Activated T-cell treated with anti-CD3 and anti-CD28 coated beads, Interleukin-2, amount 50 U/mL, for 72 hours (primary cell): ENCODE data around the gene ISY1. TPM values are rescaled to one million over a fixed set of nuclear protein-coding genes. Genes with fewer than 3 reads are reported as not detected.
"Not testable (repeated sequence)": the region's sequence is repeated elsewhere in the genome, so short reads cannot be mapped to it uniquely, and the experiment has no call there.

Source experiments
- ATAC-seq, 2 donors: fragments of 150-1000 bp; cut with Tn5 transposase; replicated peaks in 1 of 2; 2 replicates each; pipeline ENCODE4 v1.10.0; 2021; ENCODE audit warnings: moderate library complexity in 2 of 2, mild to moderate bottlenecking in 1 of 2
- DNase-seq, 2 donors: peaks; one replicate each; pipeline ENCODE4 v3.0.0; 2021 to 2022; ENCODE audit warnings: mixed read lengths in 1 of 2
- H3K27ac Mint-ChIP-seq: one replicate; pipeline ENCODE4 v1.8.0; 2022; ENCODE audit warnings: mild to moderate bottlenecking, moderate library complexity, mixed read lengths
- H3K27me3 Mint-ChIP-seq: one replicate; pipeline ENCODE4 v1.8.0; 2022; ENCODE audit warnings: low read depth, mixed read lengths
- H3K36me3 Mint-ChIP-seq, 2 donors: one replicate each; pipeline ENCODE4 v1.8.0; 2022; ENCODE audit warnings: mixed read lengths in 2 of 2, mild to moderate bottlenecking in 1 of 2; ENCODE audit not compliant: insufficient read depth in 2 of 2
- H3K4me1 Mint-ChIP-seq: one replicate; pipeline ENCODE4 v1.8.0; 2022; ENCODE audit warnings: low read depth, mixed read lengths
- H3K4me3 Mint-ChIP-seq, 2 donors: one replicate each; pipeline ENCODE4 v1.8.0; 2022; ENCODE audit warnings: mild to moderate bottlenecking in 2 of 2, mixed read lengths in 2 of 2, moderate library complexity in 2 of 2
- H3K9me3 Mint-ChIP-seq, 2 donors: one replicate each; pipeline ENCODE4 v1.8.0; 2022; ENCODE audit warnings: mixed read lengths in 2 of 2
- total RNA-seq, 2 donors: library from RNA; stranded (reverse); gene quantifications; one replicate each; pipeline ENCODE4 v1.2.3, GENCODE V29; 2022

The ISY1 gene
- total RNA-seq, 2 donors from 2014 or later = 50.2 to 68.9 TPM

GRCh38 chr3:129106866-129107565, 53.8 kb downstream of the ISY1 start:
- H3K27ac Mint-ChIP-seq = peak overlapping the region; percentile 40
- no peak overlapping the region for H3K4me3 Mint-ChIP-seq
- H3K4me1 Mint-ChIP-seq = peaks cover 87% of the 10 kb centered on the region
- no peak for ATAC-seq
- no peaks in the 10 kb centered on the region for H3K9me3 Mint-ChIP-seq
- peaks cover 8 to 37% of the 10 kb centered on the region in 2 donors for H3K36me3 Mint-ChIP-seq
- no peaks in the 10 kb centered on the region for H3K27me3 Mint-ChIP-seq
- DNase-seq = no peak

GRCh38 chr3:129106320-129106719, 54.5 kb downstream of the ISY1 start:
- no peak overlapping the region for H3K4me3 Mint-ChIP-seq
- no peaks in the 10 kb centered on the region for H3K9me3 Mint-ChIP-seq
- peaks cover 8 to 32% of the 10 kb centered on the region in 2 donors for H3K36me3 Mint-ChIP-seq
- no peak overlapping the region for H3K27ac Mint-ChIP-seq
- no peak for ATAC-seq
- DNase-seq = no peak
- H3K27me3 Mint-ChIP-seq = no peaks in the 10 kb centered on the region
- H3K4me1 Mint-ChIP-seq = peaks cover 87% of the 10 kb centered on the region

GRCh38 chr3:129105862-129106261, 55.0 kb downstream of the ISY1 start:
- Mint-ChIP-seq H3K4me3 (no peak overlapping the region), H3K27me3 (no peaks in the 10 kb centered on the region), H3K36me3 (peaks cover 7 to 29% of the 10 kb centered on the region in 2 donors), H3K27ac (no peak overlapping the region), H3K9me3 (no peaks in the 10 kb centered on the region), H3K4me1 (peaks cover 87% of the 10 kb centered on the region)
- no peak for DNase-seq
- no peak for ATAC-seq

GRCh38 chr3:129104498-129105079, 56.3 kb downstream of the ISY1 start:
- H3K36me3 Mint-ChIP-seq = peaks cover 4 to 24% of the 10 kb centered on the region in 2 donors
- peak overlapping the region; percentile 39 for H3K27ac Mint-ChIP-seq
- peak overlapping the region in 1 of 2 donors; percentile 25 for H3K4me3 Mint-ChIP-seq
- DNase-seq (no peak), ATAC-seq (no peak)
- H3K9me3 Mint-ChIP-seq = no peaks in the 10 kb centered on the region
- H3K4me1 Mint-ChIP-seq = peaks cover 89% of the 10 kb centered on the region
- H3K27me3 Mint-ChIP-seq = no peaks in the 10 kb centered on the region

- DNase-seq (no peak), ATAC-seq (no peak)
- H3K27ac Mint-ChIP-seq = peak overlapping the region; percentile 39
- H3K4me3 Mint-ChIP-seq = no peak overlapping the region
- no peaks in the 10 kb centered on the region for H3K9me3 Mint-ChIP-seq
- peaks cover 4 to 26% of the 10 kb centered on the region in 2 donors for H3K36me3 Mint-ChIP-seq
- no peaks in the 10 kb centered on the region for H3K27me3 Mint-ChIP-seq
- H3K4me1 Mint-ChIP-seq = peaks cover 86% of the 10 kb centered on the region
Observed at GRCh38 chr3:129104051-129104450, 56.8 kb downstream of the ISY1 start.

- peak overlapping the region; percentile 90 for H3K27ac Mint-ChIP-seq
- H3K27me3 Mint-ChIP-seq = no peaks in the 10 kb centered on the region
- no peak overlapping the region for H3K4me3 Mint-ChIP-seq
- DNase-seq = no peak
- peaks cover 82% of the 10 kb centered on the region for H3K4me1 Mint-ChIP-seq
- H3K36me3 Mint-ChIP-seq = peaks cover 5 to 21% of the 10 kb centered on the region in 2 donors
- H3K9me3 Mint-ChIP-seq = no peaks in the 10 kb centered on the region
- ATAC-seq = no peak
Observed at GRCh38 chr3:129103296-129103695, 57.6 kb downstream of the ISY1 start.

GRCh38 chr3:129101370-129102138, 59.3 kb downstream of the ISY1 start:
- ATAC-seq = peak in 1 of 2 donors; percentile 10

GRCh38 chr3:129100274-129100673, 60.6 kb downstream of the ISY1 start:
- DNase-seq = no peak
- H3K9me3 Mint-ChIP-seq = no peaks in the 10 kb centered on the region
- H3K27me3 Mint-ChIP-seq = no peaks in the 10 kb centered on the region
- peak overlapping the region; percentile 49 for H3K27ac Mint-ChIP-seq
- H3K4me3 Mint-ChIP-seq = peak overlapping the region in 1 of 2 donors; percentile 21
- H3K36me3 Mint-ChIP-seq = peaks cover 10 to 25% of the 10 kb centered on the region in 2 donors
- peaks cover 81% of the 10 kb centered on the region for H3K4me1 Mint-ChIP-seq
- ATAC-seq = peak; percentile 27 to 53

More at GRCh38 chr3:129101370-129102138, 59.3 kb downstream of the ISY1 start:
- Mint-ChIP-seq H3K9me3 (no peaks in the 10 kb centered on the region), H3K27me3 (no peaks in the 10 kb centered on the region), H3K4me1 (peaks cover 83% of the 10 kb centered on the region), H3K36me3 (peaks cover 8 to 21% of the 10 kb centered on the region in 2 donors), H3K4me3 (no peak overlapping the region), H3K27ac (peak overlapping the region; percentile 34)
- DNase-seq = no peak

GRCh38 chr3:129095285-129095684, 65.6 kb downstream of the ISY1 start:
- peaks cover 10 to 33% of the 10 kb centered on the region in 2 donors for H3K36me3 Mint-ChIP-seq
- no peak overlapping the region for H3K27ac Mint-ChIP-seq
- no peaks in the 10 kb centered on the region for H3K27me3 Mint-ChIP-seq
- H3K9me3 Mint-ChIP-seq = no peaks in the 10 kb centered on the region
- H3K4me3 Mint-ChIP-seq = no peak overlapping the region
- DNase-seq (no peak), ATAC-seq (peak in 1 of 2 donors; percentile 18)
- peaks cover 31% of the 10 kb centered on the region for H3K4me1 Mint-ChIP-seq

- not testable (repeated sequence) for H3K4me3 Mint-ChIP-seq, H3K27ac Mint-ChIP-seq, H3K36me3 Mint-ChIP-seq, H3K9me3 Mint-ChIP-seq, H3K27me3 Mint-ChIP-seq, H3K4me1 Mint-ChIP-seq, DNase-seq
- ATAC-seq = peak in 1 of 2 donors; percentile 3
Observed at GRCh38 chr3:129088312-129088711, 72.6 kb downstream of the ISY1 start.

- not testable (repeated sequence) for H3K36me3 Mint-ChIP-seq, DNase-seq, H3K27ac Mint-ChIP-seq, H3K4me3 Mint-ChIP-seq, H3K27me3 Mint-ChIP-seq, H3K9me3 Mint-ChIP-seq, H3K4me1 Mint-ChIP-seq
- peak; percentile 51 to 61 for ATAC-seq
Observed at GRCh38 chr3:129087904-129088303, 73.0 kb downstream of the ISY1 start.

GRCh38 chr3:129087138-129087702, 73.6 kb downstream of the ISY1 start:
- Mint-ChIP-seq H3K4me1 (no peaks in the 10 kb centered on the region), H3K36me3 (peaks cover 0 to 6% of the 10 kb centered on the region in 2 donors), H3K9me3 (no peaks in the 10 kb centered on the region), H3K4me3 (no peak overlapping the region), H3K27ac (no peak overlapping the region), H3K27me3 (no peaks in the 10 kb centered on the region)
- DNase-seq (no peak), ATAC-seq (no peak)

GRCh38 chr3:129085818-129086217, 75.0 kb downstream of the ISY1 start:
- Mint-ChIP-seq H3K4me1 (no peaks in the 10 kb centered on the region), H3K9me3 (no peaks in the 10 kb centered on the region), H3K4me3 (no peak overlapping the region), H3K36me3 (no peaks in the 10 kb centered on the region), H3K27ac (peak overlapping the region; percentile 51), H3K27me3 (no peaks in the 10 kb centered on the region)
- ATAC-seq (no peak), DNase-seq (no peak)
